ENCODE measurements around the gene SLC22A31.

- no peak for TF ChIP-seq POLR2AphosphoS5 (IDR thresholded peaks at IDR 0.05; ENCODE audit: low read depth, low read length)
- no peak for TF ChIP-seq TAF1 (IDR thresholded peaks at IDR 0.05; ENCODE audit: borderline replicate concordance, insufficient read depth, low read length)
- TF ChIP-seq REST (IDR thresholded peaks at IDR 0.05; ENCODE audit: insufficient read depth in 1 of 2, low read depth in 2 of 2, low read length in 2 of 2) = no peak
These were observed 35.9 kb downstream of the SLC22A31 start for GRCh38 chr16:89164436-89164835.

Data from PFSK-1 (cell line).